Neural progenitor cell (in vitro differentiated cells): Measurements from ENCODE around the gene OPCML.

Source experiments
- EZH2 ChIP-seq: fragments of 200-600 bp; sonication (generic); IDR thresholded peaks from 2 replicates; pipeline ENCODE4 v1.6.1; 2017; ENCODE audit warnings: antibody characterized with exemption, mild to moderate bottlenecking, moderate library complexity
- TF ChIP-seq, protein P1 (sequence below): fragments of 200-600 bp; sonication (generic); IDR thresholded peaks from 2 replicates; pipeline ENCODE4 v1.5.1; 2017; ENCODE audit warnings: antibody characterized with exemption, mild to moderate bottlenecking

DNA sequence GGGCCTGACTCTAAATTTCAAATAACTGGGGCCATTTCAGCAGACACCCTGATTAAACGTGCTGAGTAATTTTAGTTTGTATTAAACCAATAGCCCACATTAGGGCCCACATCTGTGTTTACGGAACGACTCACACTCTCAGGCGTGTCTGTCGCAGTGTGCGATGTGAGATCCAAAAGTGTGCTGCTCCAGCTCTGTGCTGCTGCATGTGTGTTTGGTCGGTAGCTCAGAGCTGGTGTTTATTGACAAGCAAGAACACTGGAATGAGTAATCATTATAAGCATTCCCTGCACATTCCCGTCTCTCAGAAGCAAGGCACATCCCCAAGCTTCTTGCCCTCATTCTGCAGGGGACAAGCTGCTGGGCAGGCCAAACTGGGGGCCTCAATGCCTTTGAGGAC is 7.8 kb downstream of the OPCML start:
- TF ChIP-seq, protein P1, sequence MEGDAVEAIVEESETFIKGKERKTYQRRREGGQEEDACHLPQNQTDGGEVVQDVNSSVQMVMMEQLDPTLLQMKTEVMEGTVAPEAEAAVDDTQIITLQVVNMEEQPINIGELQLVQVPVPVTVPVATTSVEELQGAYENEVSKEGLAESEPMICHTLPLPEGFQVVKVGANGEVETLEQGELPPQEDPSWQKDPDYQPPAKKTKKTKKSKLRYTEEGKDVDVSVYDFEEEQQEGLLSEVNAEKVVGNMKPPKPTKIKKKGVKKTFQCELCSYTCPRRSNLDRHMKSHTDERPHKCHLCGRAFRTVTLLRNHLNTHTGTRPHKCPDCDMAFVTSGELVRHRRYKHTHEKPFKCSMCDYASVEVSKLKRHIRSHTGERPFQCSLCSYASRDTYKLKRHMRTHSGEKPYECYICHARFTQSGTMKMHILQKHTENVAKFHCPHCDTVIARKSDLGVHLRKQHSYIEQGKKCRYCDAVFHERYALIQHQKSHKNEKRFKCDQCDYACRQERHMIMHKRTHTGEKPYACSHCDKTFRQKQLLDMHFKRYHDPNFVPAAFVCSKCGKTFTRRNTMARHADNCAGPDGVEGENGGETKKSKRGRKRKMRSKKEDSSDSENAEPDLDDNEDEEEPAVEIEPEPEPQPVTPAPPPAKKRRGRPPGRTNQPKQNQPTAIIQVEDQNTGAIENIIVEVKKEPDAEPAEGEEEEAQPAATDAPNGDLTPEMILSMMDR, result no peak
- no peak for TF ChIP-seq EZH2
